Kidney epithelial cell (primary cell): ENCODE data around the gene FIGN. TPM values are rescaled to one million over a fixed set of nuclear protein-coding genes. Genes with fewer than 3 reads are reported as not detected.

Source experiments
- DNase-seq: peaks from one replicate; pipeline ENCODE4 v3.0.0-alpha.2; 2010; ENCODE audit warnings: low read depth
- H3K27me3 ChIP-seq: 2 replicates; pipeline ENCODE4 v1.6.0; 2011; ENCODE audit warnings: low read length; ENCODE audit not compliant: control insufficient read depth, insufficient read depth
- H3K36me3 ChIP-seq: 2 replicates; pipeline ENCODE4 v1.5.1; 2011; ENCODE audit warnings: low read length; ENCODE audit not compliant: control insufficient read depth, insufficient read depth
- H3K4me3 ChIP-seq: 2 replicates; pipeline ENCODE4 v1.5.1; 2011; ENCODE audit warnings: low read depth, mild to moderate bottlenecking, control low read depth, low read length
- total RNA-seq: library from RNA; depleted of rRNA; stranded (reverse); fragments of >200 nt; gene quantifications from 2 replicates; pipeline ENCODE4 v1.2.3, GENCODE V29; 2015
- TF ChIP-seq, protein P1 (sequence below): IDR thresholded peaks from 2 replicates; pipeline ENCODE4 v1.5.1; 2011; ENCODE audit warnings: mild to moderate bottlenecking, moderate library complexity, low read length, control low read depth, inconsistent platforms; ENCODE audit not compliant: insufficient read depth, poor library complexity, severe bottlenecking

Gene FIGN
- total RNA-seq, 1 donor from 2014 or later = 1.8 TPM

DNA sequence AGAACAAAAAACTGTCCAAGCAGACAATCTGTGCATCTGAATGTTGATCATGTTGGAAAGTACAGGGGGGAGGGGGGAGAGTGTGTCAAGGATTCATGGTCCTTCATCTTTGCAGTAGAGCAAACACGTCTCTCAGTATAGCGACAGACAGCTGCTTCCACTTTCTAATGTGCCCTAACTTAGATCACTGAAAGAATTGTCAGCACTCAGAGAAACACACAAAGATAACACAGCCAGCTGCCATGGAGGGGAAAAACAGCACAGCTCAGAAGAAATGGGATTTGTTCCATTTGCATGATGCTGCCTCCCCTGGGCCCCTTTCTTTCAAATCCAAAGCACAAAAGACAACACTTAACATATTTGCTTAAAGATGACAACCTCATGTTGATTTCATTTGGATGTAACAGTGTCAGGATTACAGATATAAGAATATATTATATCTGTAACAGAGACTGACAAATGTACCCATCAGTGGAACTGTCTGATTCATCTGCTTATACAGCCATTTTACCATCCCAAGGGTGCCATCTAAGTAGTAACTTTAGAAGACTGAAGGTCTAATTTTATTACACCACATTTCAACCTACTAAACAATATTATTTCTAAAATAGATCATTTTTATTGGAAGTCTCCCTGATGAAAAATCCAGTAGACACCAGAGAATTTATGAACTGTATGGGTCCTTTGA is 17.7 kb downstream of the FIGN start:
- Histone ChIP-seq H3K27me3 (peaks cover 2% of the 10 kb centered on the region), H3K36me3 (no peaks in the 10 kb centered on the region), H3K4me3 (no peak overlapping the region)
- no peak for DNase-seq
- TF ChIP-seq, protein P1, sequence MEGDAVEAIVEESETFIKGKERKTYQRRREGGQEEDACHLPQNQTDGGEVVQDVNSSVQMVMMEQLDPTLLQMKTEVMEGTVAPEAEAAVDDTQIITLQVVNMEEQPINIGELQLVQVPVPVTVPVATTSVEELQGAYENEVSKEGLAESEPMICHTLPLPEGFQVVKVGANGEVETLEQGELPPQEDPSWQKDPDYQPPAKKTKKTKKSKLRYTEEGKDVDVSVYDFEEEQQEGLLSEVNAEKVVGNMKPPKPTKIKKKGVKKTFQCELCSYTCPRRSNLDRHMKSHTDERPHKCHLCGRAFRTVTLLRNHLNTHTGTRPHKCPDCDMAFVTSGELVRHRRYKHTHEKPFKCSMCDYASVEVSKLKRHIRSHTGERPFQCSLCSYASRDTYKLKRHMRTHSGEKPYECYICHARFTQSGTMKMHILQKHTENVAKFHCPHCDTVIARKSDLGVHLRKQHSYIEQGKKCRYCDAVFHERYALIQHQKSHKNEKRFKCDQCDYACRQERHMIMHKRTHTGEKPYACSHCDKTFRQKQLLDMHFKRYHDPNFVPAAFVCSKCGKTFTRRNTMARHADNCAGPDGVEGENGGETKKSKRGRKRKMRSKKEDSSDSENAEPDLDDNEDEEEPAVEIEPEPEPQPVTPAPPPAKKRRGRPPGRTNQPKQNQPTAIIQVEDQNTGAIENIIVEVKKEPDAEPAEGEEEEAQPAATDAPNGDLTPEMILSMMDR = no peak

DNA sequence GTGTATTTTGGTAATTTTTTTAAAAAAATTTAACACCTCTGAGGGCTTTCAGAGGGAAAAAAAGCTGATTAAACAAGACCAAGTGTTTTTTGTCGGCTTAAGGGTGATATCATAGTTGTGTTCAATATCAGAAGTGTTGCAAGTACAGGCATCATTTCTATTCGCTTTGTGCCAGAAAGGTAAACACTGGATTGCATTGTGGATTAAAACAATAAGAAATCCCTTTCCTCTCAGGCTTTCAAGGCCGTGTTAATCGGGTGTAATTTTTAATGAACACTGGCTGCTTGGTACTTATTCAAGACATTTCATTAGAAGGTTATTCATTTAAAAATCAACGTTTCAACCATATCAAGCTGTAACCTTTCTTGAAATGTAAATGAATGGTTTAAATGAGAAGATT is 18.3 kb downstream of the FIGN start:
- Histone ChIP-seq H3K36me3 (no peaks in the 10 kb centered on the region), H3K4me3 (no peak overlapping the region), H3K27me3 (peaks cover 2% of the 10 kb centered on the region)
- TF ChIP-seq, protein P1 = no peak
- no peak for DNase-seq

DNA sequence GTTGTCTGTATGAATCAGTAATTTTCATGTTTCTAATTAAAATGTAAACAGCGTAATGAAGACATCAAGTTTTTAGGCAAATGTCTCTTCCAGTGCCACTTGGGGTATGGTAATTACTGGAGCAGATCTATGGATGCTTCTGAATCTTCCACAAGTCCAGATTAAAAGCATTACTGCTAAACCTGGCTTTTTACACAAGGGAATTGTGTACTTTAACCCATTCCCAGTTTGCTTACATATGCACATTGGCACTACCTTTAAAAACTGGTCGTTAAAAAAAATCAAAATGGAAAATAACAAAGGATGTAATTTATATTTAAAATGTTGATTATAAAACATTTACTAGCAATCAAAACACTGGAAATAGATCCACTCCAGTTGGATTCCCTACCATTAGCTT is 19.7 kb downstream of the FIGN start:
- Histone ChIP-seq H3K36me3 (no peaks in the 10 kb centered on the region), H3K27me3 (peaks cover 2% of the 10 kb centered on the region), H3K4me3 (no peak overlapping the region)
- TF ChIP-seq, protein P1 = no peak
- DNase-seq = no peak

DNA sequence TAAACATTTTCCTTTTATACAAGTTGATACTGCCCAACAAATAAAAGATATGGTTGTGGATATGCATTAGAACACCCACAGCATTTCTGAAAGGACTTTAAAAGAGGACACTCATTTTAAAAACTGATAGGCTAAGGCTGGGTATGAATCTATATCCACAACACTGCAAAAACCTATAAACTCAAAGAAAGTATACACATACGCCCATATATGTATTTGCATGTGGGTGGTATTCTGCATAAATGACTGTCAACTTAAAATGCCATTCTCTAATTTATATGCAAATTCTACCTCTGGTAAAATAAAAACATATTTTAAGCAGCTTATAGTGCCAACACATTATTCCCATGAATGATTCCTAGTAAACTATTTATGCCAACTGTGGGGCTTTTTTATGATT is 20.1 kb downstream of the FIGN start:
- H3K27me3 ChIP-seq = peaks cover 2% of the 10 kb centered on the region
- no peak for DNase-seq
- TF ChIP-seq, protein P1 = no peak
- no peak overlapping the region for H3K4me3 ChIP-seq
- no peaks in the 10 kb centered on the region for H3K36me3 ChIP-seq

DNA sequence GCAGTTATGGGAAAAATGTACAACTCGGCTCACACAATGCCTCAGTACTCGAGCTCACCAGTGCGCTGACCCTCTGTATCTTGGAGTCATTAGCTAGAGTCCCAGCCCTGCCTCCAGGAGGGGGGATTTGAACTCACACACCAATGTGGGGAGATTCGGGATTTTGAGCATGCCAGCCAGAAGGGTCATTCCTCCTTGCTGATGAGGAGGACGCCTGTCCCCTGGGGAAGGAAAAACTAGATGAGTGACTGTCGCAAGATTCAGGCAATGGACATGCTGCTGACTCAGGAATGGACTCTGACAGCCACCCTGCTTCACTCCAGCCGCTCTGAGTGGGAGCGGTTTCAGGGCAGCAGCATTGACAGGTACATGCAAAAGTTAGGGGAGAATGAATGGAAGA is 20.6 kb downstream of the FIGN start:
- TF ChIP-seq, protein P1 = no peak
- DNase-seq = no peak
- Histone ChIP-seq H3K4me3 (no peak overlapping the region), H3K36me3 (no peaks in the 10 kb centered on the region), H3K27me3 (peaks cover 2% of the 10 kb centered on the region)
